Activated CD8-positive, alpha-beta T cell treated with anti-CD3 and anti-CD28 coated beads, Interleukin-2, amount 10 ng/mL, durations not matched to agents 7 days and 5 days (primary cell): ENCODE results near the gene SLF2. TPM values are rescaled to one million over a fixed set of nuclear protein-coding genes. Genes with fewer than 3 reads are reported as not detected.

ENCODE experiments used
- ATAC-seq: fragments of 150-1000 bp; cut with Tn5 transposase; one replicate; pipeline ENCODE4 v1.10.0; 2021; ENCODE audit warnings: moderate library complexity
- CTCF ChIA-PET: fragments of 350-600 bp; sonication (Branson Sonifier 250); formaldehyde crosslinking; loops from one replicate; lab custom pipeline; 2021; ENCODE audit warnings: antibody characterized with exemption; lab: Charles Lee
- POLR2A ChIA-PET: fragments of 350-600 bp; sonication (Branson Sonifier 250); formaldehyde crosslinking; loops from one replicate; lab custom pipeline; 2021; ENCODE audit warnings: antibody characterized with exemption; lab: Charles Lee
- DNase-seq: peaks from one replicate; pipeline ENCODE4 v3.0.0-alpha.2; 2020
- H3K27ac Mint-ChIP-seq: one replicate; pipeline ENCODE4 v1.8.0; 2021; ENCODE audit warnings: mild to moderate bottlenecking, mixed read lengths
- H3K27me3 Mint-ChIP-seq: one replicate; pipeline ENCODE4 v1.8.0; 2021; ENCODE audit warnings: low read depth, mixed read lengths
- H3K36me3 Mint-ChIP-seq: one replicate; pipeline ENCODE4 v1.8.0; 2021; ENCODE audit warnings: low read depth, mixed read lengths
- H3K4me1 Mint-ChIP-seq: one replicate; pipeline ENCODE4 v1.8.0; 2021; ENCODE audit warnings: low read depth, mixed read lengths
- H3K4me3 Mint-ChIP-seq: one replicate; pipeline ENCODE4 v1.8.0; 2021; ENCODE audit warnings: mild to moderate bottlenecking, mixed read lengths
- H3K9me3 Mint-ChIP-seq: one replicate; pipeline ENCODE4 v1.8.0; 2022; ENCODE audit warnings: mixed read lengths; ENCODE audit not compliant: insufficient read depth
- total RNA-seq, 2 experiments: library from RNA; stranded (reverse); gene quantifications; one replicate each; pipeline ENCODE4 v1.2.3, GENCODE V29; 2021

Gene SLF2, protein sequence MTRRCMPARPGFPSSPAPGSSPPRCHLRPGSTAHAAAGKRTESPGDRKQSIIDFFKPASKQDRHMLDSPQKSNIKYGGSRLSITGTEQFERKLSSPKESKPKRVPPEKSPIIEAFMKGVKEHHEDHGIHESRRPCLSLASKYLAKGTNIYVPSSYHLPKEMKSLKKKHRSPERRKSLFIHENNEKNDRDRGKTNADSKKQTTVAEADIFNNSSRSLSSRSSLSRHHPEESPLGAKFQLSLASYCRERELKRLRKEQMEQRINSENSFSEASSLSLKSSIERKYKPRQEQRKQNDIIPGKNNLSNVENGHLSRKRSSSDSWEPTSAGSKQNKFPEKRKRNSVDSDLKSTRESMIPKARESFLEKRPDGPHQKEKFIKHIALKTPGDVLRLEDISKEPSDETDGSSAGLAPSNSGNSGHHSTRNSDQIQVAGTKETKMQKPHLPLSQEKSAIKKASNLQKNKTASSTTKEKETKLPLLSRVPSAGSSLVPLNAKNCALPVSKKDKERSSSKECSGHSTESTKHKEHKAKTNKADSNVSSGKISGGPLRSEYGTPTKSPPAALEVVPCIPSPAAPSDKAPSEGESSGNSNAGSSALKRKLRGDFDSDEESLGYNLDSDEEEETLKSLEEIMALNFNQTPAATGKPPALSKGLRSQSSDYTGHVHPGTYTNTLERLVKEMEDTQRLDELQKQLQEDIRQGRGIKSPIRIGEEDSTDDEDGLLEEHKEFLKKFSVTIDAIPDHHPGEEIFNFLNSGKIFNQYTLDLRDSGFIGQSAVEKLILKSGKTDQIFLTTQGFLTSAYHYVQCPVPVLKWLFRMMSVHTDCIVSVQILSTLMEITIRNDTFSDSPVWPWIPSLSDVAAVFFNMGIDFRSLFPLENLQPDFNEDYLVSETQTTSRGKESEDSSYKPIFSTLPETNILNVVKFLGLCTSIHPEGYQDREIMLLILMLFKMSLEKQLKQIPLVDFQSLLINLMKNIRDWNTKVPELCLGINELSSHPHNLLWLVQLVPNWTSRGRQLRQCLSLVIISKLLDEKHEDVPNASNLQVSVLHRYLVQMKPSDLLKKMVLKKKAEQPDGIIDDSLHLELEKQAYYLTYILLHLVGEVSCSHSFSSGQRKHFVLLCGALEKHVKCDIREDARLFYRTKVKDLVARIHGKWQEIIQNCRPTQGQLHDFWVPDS
- total RNA-seq, result 10 to 100 TPM; 42.8 to 44.4 TPM

DNA sequence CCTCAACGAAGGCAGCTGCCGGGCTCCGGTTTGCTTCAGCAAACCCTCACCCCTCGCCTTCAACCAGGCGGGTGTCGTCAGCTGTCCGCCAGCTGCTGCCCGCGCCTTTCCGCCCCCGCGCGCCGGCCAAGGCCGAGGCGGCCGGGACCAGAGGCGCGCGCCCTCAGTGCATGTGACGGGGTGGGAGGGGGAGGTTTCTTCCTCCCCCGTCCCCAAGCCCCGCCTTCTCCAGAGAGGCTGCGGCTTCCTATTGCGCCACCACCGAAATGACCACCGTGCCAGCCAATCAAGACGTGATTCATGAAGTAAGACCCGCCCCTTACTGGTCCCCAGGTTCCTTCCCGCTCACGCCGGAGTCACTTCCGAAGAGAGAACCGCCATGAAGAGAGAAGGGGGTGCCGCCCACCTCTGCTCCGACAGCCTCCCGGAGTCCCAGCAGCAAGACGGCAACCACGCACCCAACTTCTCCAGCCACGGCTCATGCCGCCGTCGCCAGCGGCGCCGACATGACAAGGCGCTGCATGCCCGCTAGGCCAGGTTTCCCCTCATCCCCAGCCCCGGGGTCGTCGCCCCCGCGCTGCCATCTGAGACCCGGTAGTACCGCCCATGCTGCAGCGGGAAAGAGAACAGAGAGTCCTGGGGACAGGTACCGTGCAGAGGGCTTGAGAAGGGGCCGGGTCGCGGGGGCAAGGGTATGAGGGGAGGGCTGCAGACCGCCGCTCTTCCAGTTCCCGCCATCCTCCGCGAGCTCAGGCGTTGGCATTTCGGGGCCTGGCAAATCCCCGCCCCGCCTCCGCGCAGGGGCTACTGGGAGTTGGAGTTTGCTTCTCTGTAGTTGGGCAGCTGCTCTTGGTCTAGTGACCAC, at the start of gene SLF2:
Gene SLF2 (plus strand): TSS at position 359 of the 865 bp plus-strand sequence. CDS start 148 bp downstream, at position 507.
- no peaks in the 10 kb centered on the region for H3K27me3 Mint-ChIP-seq
- H3K9me3 Mint-ChIP-seq, result no peaks in the 10 kb centered on the region
- ChIA-PET CTCF (interaction anchor here (0.7 to 1.8 kb wide), 5 partner anchors 21 to 85 kb away, joined by 3 to 10 read pairs (median 4); no protein-coding TSS in a partner anchor), POLR2A (interaction anchor here (0.8 to 1.5 kb wide), 3 partner anchors 9 to 24 kb away, joined by 3 to 7 read pairs (median 3); no protein-coding TSS in a partner anchor)
- ATAC-seq, result peak; percentile 96
- H3K27ac Mint-ChIP-seq, result peak within 1 kb of the TSS; percentile 96
- H3K4me3 Mint-ChIP-seq, result peak within 1 kb of the TSS; percentile 99
- DNase-seq, result peak; percentile 97
- H3K36me3 Mint-ChIP-seq, result peaks cover 36% of the 10 kb centered on the region
- peaks cover 54% of the 10 kb centered on the region for H3K4me1 Mint-ChIP-seq

DNA sequence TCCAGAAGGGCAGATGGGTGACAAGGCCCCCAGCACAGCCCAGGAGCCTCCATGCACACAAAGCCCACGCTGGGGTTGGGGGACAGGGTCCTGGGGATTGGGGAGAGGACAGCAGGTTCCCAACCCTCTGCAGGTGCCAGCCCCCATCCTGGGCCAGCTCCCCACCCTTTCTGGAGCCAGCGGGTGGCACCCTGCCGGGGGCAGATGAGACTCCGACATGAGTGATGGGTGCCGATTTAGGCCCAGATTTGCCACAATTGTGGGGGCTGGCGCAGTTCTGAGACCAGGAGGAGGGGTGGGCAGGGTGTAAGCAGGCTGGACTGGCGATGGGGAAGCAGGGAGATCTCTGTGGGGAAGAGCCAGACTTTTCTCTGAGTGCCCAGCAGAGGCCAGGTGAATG, 49.3 kb upstream of the SLF2 start:
- Mint-ChIP-seq H3K27me3 (peaks cover 38% of the 10 kb centered on the region), H3K4me1 (no peaks in the 10 kb centered on the region), H3K9me3 (no peaks in the 10 kb centered on the region), H3K36me3 (no peaks in the 10 kb centered on the region), H3K27ac (no peak overlapping the region), H3K4me3 (no peak overlapping the region)
- no peak for ATAC-seq
- no peak for DNase-seq
- ChIA-PET CTCF (no interaction called here), POLR2A (no interaction called here)

DNA sequence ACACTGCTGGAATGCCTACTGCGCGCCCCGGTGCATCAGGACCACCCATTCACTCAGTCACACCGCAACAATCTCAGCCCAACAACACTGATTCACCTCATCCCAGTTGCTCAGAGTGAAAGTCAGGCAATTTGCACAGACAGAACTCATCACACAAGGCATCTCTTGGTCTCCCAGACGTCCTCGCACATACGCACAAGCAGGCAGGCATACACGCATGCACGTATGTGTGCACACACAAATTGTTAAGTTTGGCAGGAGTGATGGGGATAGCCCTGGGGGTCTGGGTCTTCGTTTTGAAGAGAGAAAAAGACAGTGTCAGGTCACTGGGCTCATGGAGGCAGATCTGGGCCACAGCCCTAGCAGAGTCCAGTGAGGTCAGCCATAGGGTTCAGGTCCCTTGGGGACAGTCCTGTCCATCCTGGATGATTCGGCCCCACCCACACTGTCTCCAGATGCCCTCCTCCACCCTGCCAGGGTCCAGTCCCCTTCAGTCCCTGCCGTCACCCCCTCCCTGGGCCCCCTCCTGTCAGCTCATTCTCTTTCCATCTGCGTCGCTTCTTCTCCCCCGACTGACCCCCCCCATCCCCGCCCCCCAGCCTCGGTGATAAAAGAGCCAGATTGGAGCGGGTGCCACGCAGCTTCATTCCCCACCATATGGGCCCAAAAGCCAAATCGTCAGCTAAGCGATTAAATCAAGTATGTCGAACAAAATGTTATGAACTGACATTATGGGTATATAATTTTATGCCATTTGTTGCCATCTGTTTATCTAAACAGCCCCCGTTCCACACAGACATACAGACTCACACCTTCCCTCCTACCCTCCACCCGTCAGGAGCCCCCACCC, 48.5 kb upstream of the SLF2 start:
- DNase-seq (no peak), ATAC-seq (no peak)
- no peak overlapping the region for H3K27ac Mint-ChIP-seq
- H3K36me3 Mint-ChIP-seq, result no peaks in the 10 kb centered on the region
- peaks cover 37% of the 10 kb centered on the region for H3K27me3 Mint-ChIP-seq
- no peak overlapping the region for H3K4me3 Mint-ChIP-seq
- CTCF ChIA-PET, result no interaction called here
- H3K4me1 Mint-ChIP-seq, result no peaks in the 10 kb centered on the region
- no peaks in the 10 kb centered on the region for H3K9me3 Mint-ChIP-seq
- POLR2A ChIA-PET, result no interaction called here

DNA sequence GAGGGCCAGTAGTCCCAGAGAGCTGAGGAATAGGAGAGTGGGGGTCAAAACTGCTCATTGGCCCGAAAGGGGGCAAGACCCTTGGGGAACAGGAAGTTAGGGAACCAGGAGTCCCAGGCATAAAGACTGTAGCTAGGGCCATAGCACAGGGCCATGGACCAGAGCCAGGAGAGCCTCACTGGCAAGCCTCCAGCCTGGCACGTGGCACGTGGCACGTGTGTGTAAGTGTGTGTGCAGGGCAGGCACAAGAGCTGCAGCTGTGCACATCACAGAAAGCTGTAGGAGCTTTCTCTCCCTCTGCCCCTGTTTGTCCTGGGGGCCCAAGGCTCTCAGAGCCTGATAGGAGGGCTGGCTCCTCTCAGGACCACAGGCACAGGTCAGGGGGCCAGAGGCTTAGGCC, 47.8 kb upstream of the SLF2 start:
- Mint-ChIP-seq H3K4me1 (no peaks in the 10 kb centered on the region), H3K4me3 (no peak overlapping the region), H3K36me3 (no peaks in the 10 kb centered on the region), H3K27me3 (peaks cover 33% of the 10 kb centered on the region), H3K27ac (no peak overlapping the region), H3K9me3 (no peaks in the 10 kb centered on the region)
- CTCF ChIA-PET, result no interaction called here
- no peak for DNase-seq
- no peak for ATAC-seq
- POLR2A ChIA-PET, result no interaction called here

DNA sequence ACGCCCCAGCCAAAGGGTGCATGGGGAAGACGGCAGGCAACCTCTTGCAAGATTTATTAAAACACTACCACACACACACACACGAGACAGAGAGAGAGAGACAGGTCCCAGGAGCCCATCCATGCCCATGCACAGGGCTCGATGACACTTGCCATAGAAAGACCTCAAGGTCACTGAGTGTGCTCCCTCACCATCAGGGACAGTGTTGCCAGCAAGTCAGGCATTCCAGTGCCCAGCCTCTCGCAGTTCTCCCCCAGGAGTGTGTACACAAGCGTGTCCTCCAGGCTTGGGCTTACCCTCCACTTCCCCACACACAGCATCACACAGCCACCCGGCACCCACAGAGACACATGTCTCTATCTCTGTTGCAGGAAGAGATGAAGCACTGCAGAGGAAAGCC, 46.8 kb upstream of the SLF2 start:
- ChIA-PET POLR2A (no interaction called here), CTCF (no interaction called here)
- no peak for DNase-seq
- no peak for ATAC-seq
- Mint-ChIP-seq H3K4me1 (no peaks in the 10 kb centered on the region), H3K27me3 (peaks cover 33% of the 10 kb centered on the region), H3K27ac (no peak overlapping the region), H3K4me3 (no peak overlapping the region), H3K36me3 (no peaks in the 10 kb centered on the region), H3K9me3 (no peaks in the 10 kb centered on the region)

DNA sequence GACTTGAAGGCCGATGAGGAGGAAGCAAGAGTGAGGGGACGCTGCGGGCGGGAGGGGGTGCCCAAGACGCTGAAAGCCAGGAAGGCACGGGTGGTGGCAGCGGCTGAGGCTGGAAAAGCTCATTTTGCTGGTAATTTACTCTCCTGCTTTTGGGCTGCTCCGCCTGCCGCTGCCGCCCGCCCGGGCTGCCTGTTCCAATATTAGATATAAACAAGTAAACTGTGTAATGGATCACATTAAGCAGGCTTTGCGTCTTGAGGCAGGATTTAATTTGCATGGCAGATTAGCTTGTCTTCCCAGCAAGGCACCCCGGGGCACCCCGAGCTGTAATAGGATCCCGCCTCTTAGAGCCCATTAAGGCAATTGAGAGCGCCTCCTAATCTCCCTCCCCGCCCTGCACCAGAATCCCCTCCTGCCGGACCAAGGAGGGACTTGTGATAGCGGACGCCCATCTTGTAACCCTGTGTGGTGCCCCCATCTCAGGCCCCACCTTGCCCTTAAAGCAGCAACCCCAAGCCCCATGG, 46.1 kb upstream of the SLF2 start:
- H3K4me3 Mint-ChIP-seq, result no peak overlapping the region
- CTCF ChIA-PET, result no interaction called here
- no peak for ATAC-seq

DNA sequence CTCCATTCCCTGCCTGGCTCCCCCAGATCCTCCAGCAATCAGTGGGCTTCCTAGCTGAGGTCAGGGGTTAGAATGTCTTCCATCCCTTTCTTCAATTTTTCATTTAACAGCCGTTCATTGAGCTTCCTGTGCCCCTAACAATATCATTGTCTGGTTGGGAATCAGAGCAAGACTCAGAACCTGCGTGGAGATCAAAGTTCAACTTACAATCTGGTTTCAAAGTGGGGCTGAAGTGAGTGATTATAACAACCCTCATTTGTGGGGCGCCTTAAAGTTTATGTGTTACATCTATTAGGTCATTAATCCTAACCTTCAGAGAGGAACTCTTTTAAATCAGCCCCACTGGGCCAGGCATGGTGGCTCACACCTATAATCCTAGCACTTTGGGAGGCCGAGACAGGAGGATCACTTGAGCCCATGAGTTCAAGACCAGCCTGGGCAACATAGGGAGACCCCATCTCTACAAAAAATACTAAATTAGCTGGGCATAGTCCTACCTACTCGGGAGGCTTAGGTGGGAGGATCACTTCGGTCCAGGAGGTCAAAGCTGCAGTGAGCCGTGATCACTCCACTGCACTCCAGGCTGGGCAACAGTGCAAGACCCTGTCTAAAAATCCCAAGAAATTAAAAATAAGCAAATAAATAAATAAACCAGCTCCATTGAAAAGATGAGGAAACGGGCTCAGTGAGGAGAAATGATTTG, 45.4 kb upstream of the SLF2 start:
- ChIA-PET POLR2A (no interaction called here), CTCF (interaction anchor here (0.9 to 1.9 kb wide), 2 partner anchors 21 to 183 kb away, joined by 4 to 5 read pairs; no protein-coding TSS in a partner anchor)
- H3K4me1 Mint-ChIP-seq, result no peaks in the 10 kb centered on the region
- no peak overlapping the region for H3K27ac Mint-ChIP-seq
- H3K4me3 Mint-ChIP-seq, result no peak overlapping the region
- H3K36me3 Mint-ChIP-seq, result no peaks in the 10 kb centered on the region
- H3K27me3 Mint-ChIP-seq, result peaks cover 26% of the 10 kb centered on the region
- no peak for DNase-seq
- no peak for ATAC-seq
- H3K9me3 Mint-ChIP-seq, result no peaks in the 10 kb centered on the region

More for the DNA sequence above, 46.1 kb upstream of the SLF2 start:
- H3K27ac Mint-ChIP-seq, result no peak overlapping the region
- peaks cover 30% of the 10 kb centered on the region for H3K27me3 Mint-ChIP-seq
- no peaks in the 10 kb centered on the region for H3K9me3 Mint-ChIP-seq
- POLR2A ChIA-PET, result no interaction called here
- H3K36me3 Mint-ChIP-seq, result no peaks in the 10 kb centered on the region
- DNase-seq, result no peak
- H3K4me1 Mint-ChIP-seq, result no peaks in the 10 kb centered on the region

DNA sequence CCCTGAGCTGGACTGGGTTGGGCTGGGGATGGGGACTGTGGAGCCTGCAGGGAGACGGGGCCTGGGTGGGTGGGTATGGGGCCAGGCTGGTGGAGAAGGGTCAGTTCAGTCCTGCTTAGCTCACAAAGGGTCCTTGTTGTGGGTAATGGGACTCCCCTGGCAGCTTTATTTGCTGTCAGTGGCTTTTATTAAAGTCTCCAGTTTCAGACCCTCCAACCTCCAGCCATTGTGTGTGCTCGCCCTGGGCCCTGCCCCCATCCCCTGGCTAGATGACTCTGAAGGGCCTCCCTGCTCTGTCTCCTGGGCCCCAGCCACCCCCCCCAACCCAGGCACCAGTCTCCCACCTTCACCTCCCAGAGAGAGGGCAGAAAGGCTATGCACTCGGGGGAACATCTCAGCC, 44.4 kb upstream of the SLF2 start:
- Mint-ChIP-seq H3K27ac (no peak overlapping the region), H3K9me3 (no peaks in the 10 kb centered on the region), H3K4me1 (no peaks in the 10 kb centered on the region), H3K36me3 (no peaks in the 10 kb centered on the region), H3K4me3 (no peak overlapping the region), H3K27me3 (peaks cover 22% of the 10 kb centered on the region)
- ChIA-PET POLR2A (no interaction called here), CTCF (interaction anchor here (0.9 to 1.9 kb wide), 2 partner anchors 20 to 182 kb away, joined by 4 to 5 read pairs; no protein-coding TSS in a partner anchor)
- ATAC-seq (no peak), DNase-seq (no peak)

DNA sequence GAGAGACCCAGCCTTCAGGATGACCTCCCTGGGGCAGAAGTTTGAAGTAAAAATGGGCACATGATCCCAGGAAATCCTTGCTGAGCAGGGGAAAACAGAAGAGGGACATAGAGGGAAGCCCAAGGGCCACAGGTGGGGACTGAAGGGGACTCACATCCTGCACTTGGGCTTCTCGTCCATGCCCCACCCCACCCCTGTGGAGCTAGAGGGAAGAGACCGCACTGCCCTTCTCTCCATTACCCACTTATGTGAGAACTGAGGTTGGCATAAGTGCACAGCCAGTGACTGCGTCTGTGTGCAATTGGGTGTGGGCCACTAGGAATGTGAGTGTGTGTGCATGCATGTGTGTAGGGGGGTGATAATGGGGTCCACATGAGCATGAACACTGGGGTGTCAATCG, 43.4 kb upstream of the SLF2 start:
- DNase-seq (no peak), ATAC-seq (no peak)
- H3K27me3 Mint-ChIP-seq, result peaks cover 22% of the 10 kb centered on the region
- H3K27ac Mint-ChIP-seq, result no peak overlapping the region
- ChIA-PET CTCF (interaction anchor here (1.9 to 2.2 kb wide), 2 partner anchors 19 to 307 kb away, joined by 5 to 6 read pairs; no protein-coding TSS in a partner anchor), POLR2A (no interaction called here)
- no peaks in the 10 kb centered on the region for H3K9me3 Mint-ChIP-seq
- H3K4me1 Mint-ChIP-seq, result no peaks in the 10 kb centered on the region
- H3K4me3 Mint-ChIP-seq, result no peak overlapping the region
- H3K36me3 Mint-ChIP-seq, result no peaks in the 10 kb centered on the region
